H9 (cell line): Measurements from ENCODE around the gene ADAT2. TPM values are rescaled to one million over a fixed set of nuclear protein-coding genes. Genes with fewer than 3 reads are reported as not detected.

Experiments used
- DNase-seq: peaks from one replicate; pipeline ENCODE4 v3.0.0-alpha.2; 2017
- H2AFZ ChIP-seq: one replicate; pipeline ENCODE4 v1.6.1; 2013; ENCODE audit warnings: mild to moderate bottlenecking, low read length, control low read depth, moderate library complexity
- H2AK5ac ChIP-seq: 2 replicates; pipeline ENCODE4 v1.6.1; 2013; ENCODE audit warnings: low read length, control low read depth, mixed read lengths; ENCODE audit not compliant: insufficient read length
- H2BK120ac ChIP-seq: one replicate; pipeline ENCODE4 v1.6.1; 2013; ENCODE audit warnings: low read depth, mild to moderate bottlenecking, low read length, control low read depth, inconsistent platforms; ENCODE audit not compliant: poor library complexity, severe bottlenecking
- H2BK12ac ChIP-seq: 2 replicates; pipeline ENCODE4 v1.6.1; 2013; ENCODE audit warnings: low read length, control low read depth, mixed read lengths, low read depth; ENCODE audit not compliant: insufficient read length
- H2BK15ac ChIP-seq: 2 replicates; pipeline ENCODE4 v1.6.1; 2013; ENCODE audit warnings: low read depth, low read length, control low read depth
- H2BK20ac ChIP-seq: one replicate; pipeline ENCODE4 v1.6.1; 2013; ENCODE audit warnings: low read depth, mild to moderate bottlenecking, low read length, control low read depth, inconsistent platforms; ENCODE audit not compliant: poor library complexity, severe bottlenecking
- H2BK5ac ChIP-seq: 2 replicates; pipeline ENCODE4 v1.6.1; 2013; ENCODE audit warnings: low read length, control low read depth, mixed read lengths; ENCODE audit not compliant: insufficient read length
- H3K14ac ChIP-seq: 2 replicates; pipeline ENCODE4 v1.6.1; 2013; ENCODE audit warnings: low read length, control low read depth; ENCODE audit not compliant: insufficient read depth
- H3K18ac ChIP-seq: 2 replicates; pipeline ENCODE4 v1.6.1; 2013; ENCODE audit warnings: low read depth, mild to moderate bottlenecking, mixed read lengths, low read length, control low read depth; ENCODE audit not compliant: insufficient read length
- H3K23ac ChIP-seq: 2 replicates; pipeline ENCODE4 v1.6.1; 2013; ENCODE audit warnings: low read length, control low read depth, mixed read lengths, low read depth; ENCODE audit not compliant: insufficient read length
- H3K23me2 ChIP-seq: 2 replicates; pipeline ENCODE4 v1.6.1; 2013; ENCODE audit warnings: low read depth, mild to moderate bottlenecking, mixed read lengths, low read length, control low read depth; ENCODE audit not compliant: insufficient read length, poor library complexity, severe bottlenecking
- H3K27ac ChIP-seq: 2 replicates; pipeline ENCODE4 v1.5.1; 2013; ENCODE audit warnings: low read length, control low read depth, mixed read lengths, low read depth; ENCODE audit not compliant: insufficient read length
- H3K27me3 ChIP-seq: 2 replicates; pipeline ENCODE4 v1.6.1; 2013; ENCODE audit warnings: low read length, control low read depth, inconsistent platforms; ENCODE audit not compliant: insufficient read depth
- H3K4ac ChIP-seq: 2 replicates; pipeline ENCODE4 v1.6.1; 2013; ENCODE audit warnings: low read depth, mild to moderate bottlenecking, control low read depth, inconsistent platforms, low read length, moderate library complexity
- H3K4me1 ChIP-seq: 2 replicates; pipeline ENCODE4 v1.6.1; 2013; ENCODE audit warnings: low read length, control low read depth, inconsistent platforms; ENCODE audit not compliant: insufficient read depth
- H3K4me2 ChIP-seq: 2 replicates; pipeline ENCODE4 v1.6.1; 2013; ENCODE audit warnings: low read length, control low read depth, mixed read lengths; ENCODE audit not compliant: insufficient read length, insufficient read depth
- H3K56ac ChIP-seq: 2 replicates; pipeline ENCODE4 v1.6.1; 2013; ENCODE audit warnings: low read depth, mild to moderate bottlenecking, mixed read lengths, low read length, control low read depth; ENCODE audit not compliant: insufficient read length
- H3K79me1 ChIP-seq: 2 replicates; pipeline ENCODE4 v1.6.1; 2013; ENCODE audit warnings: low read depth, mild to moderate bottlenecking, moderate library complexity, low read length, control low read depth, inconsistent platforms; ENCODE audit not compliant: insufficient read depth, poor library complexity, severe bottlenecking
- H3K79me2 ChIP-seq: 2 replicates; pipeline ENCODE4 v1.6.1; 2013; ENCODE audit warnings: low read length, control low read depth, inconsistent platforms; ENCODE audit not compliant: insufficient read depth
- H3K9ac ChIP-seq: 2 replicates; pipeline ENCODE4 v1.6.1; 2013; ENCODE audit warnings: low read length, control low read depth, mixed read lengths; ENCODE audit not compliant: insufficient read length; ENCODE audit errors: extremely low read depth
- H3K9me3 ChIP-seq: one replicate; pipeline ENCODE4 v1.6.1; 2013; ENCODE audit warnings: low read depth, low read length, inconsistent platforms; ENCODE audit not compliant: control insufficient read depth
- H3T11ph ChIP-seq: one replicate; pipeline ENCODE4 v1.6.1; 2013; ENCODE audit warnings: mild to moderate bottlenecking, low read length, control low read depth, inconsistent platforms
- H4K20me1 ChIP-seq: one replicate; pipeline ENCODE4 v1.6.1; 2013; ENCODE audit not compliant: control insufficient read depth, insufficient read length, insufficient read depth
- H4K5ac ChIP-seq: 2 replicates; pipeline ENCODE4 v1.6.1; 2013; ENCODE audit warnings: low read depth, mild to moderate bottlenecking, mixed read lengths, low read length, control low read depth; ENCODE audit not compliant: insufficient read length
- H4K8ac ChIP-seq: replicated peaks from 2 replicates; pipeline ENCODE4 v1.6.1; 2013; ENCODE audit warnings: low read length, control low read depth, mixed read lengths, low read depth; ENCODE audit not compliant: insufficient read length
- H4K91ac ChIP-seq: 2 replicates; pipeline ENCODE4 v1.6.1; 2013; ENCODE audit warnings: low read depth, mild to moderate bottlenecking, moderate library complexity, mixed read lengths, low read length, control low read depth; ENCODE audit not compliant: insufficient read length
- H3K27ac Mint-ChIP-seq, 3 experiments: 2 replicates in 2 of 3; 3 replicates in 1 of 3; pipeline ENCODE4 v1.8.0; 2020 to 2021; ENCODE audit warnings: mixed read lengths in 3 of 3, mild to moderate bottlenecking in 1 of 3, moderate library complexity in 1 of 3
- H3K27me3 Mint-ChIP-seq: 2 replicates; pipeline ENCODE4 v1.8.0; 2021; ENCODE audit warnings: low read depth, mild to moderate bottlenecking, moderate library complexity, mixed read lengths
- H3K36me3 Mint-ChIP-seq, 3 experiments: 2 replicates in 2 of 3; 3 replicates in 1 of 3; pipeline ENCODE4 v1.8.0; 2020 to 2021; ENCODE audit warnings: low read depth in 3 of 3, mixed read lengths in 3 of 3; ENCODE audit not compliant: insufficient read depth in 1 of 3
- H3K4me1 Mint-ChIP-seq, 2 experiments: 2 replicates each; pipeline ENCODE4 v1.8.0; 2020; ENCODE audit warnings: mixed read lengths in 2 of 2
- H3K4me3 Mint-ChIP-seq, 2 experiments: 2 replicates in 1 of 2; 3 replicates in 1 of 2; pipeline ENCODE4 v1.8.0; 2020 to 2021; ENCODE audit warnings: mild to moderate bottlenecking in 2 of 2, mixed read lengths in 2 of 2, moderate library complexity in 1 of 2
- H3K9me3 Mint-ChIP-seq, 2 experiments: 2 replicates in 1 of 2; 3 replicates in 1 of 2; pipeline ENCODE4 v1.8.0; 2020; ENCODE audit warnings: mild to moderate bottlenecking in 2 of 2, mixed read lengths in 2 of 2, moderate library complexity in 1 of 2
- CTCF ChIP-seq: fragments of 200-600 bp; sonication (generic); conservative IDR thresholded peaks from 3 replicates; pipeline ENCODE4 v1.8.0; 2021; ENCODE audit warnings: antibody characterized with exemption, mild to moderate bottlenecking
- WGBS: extraction: QIAGEN DNeasy Blood & Tissue Kit; methylation state at CpG from one replicate; pipeline ENCODE4 v1.1.7; 2013; ENCODE audit warnings: missing lambda C conversion rate, low lambda C conversion rate, mixed read lengths; ENCODE audit not compliant: insufficient read length; ENCODE audit errors: extremely low coverage; 5-methylcytosine and 5-hydroxymethylcytosine counted together
- total RNA-seq: library from RNA; stranded (reverse); gene quantifications from 2 replicates; pipeline ENCODE4 v1.2.1, GENCODE V29; 2021

Gene ADAT2
- total RNA-seq, 1 experiment from 2014 or later, result 11.3 TPM

- H3K4ac ChIP-seq, result no peak overlapping the region
- Mint-ChIP-seq H3K27ac (no peak overlapping the region), H3K36me3 (no peaks in the 10 kb centered on the region), H3K27me3 (no peaks in the 10 kb centered on the region), H3K4me1 (peaks cover 17 to 27% of the 10 kb centered on the region in 2 experiments), H3K4me3 (no peak overlapping the region), H3K9me3 (no peaks in the 10 kb centered on the region)
- H2BK20ac ChIP-seq, result no peak overlapping the region
- no peak overlapping the region for H4K8ac ChIP-seq
- no peak overlapping the region for H3K9ac ChIP-seq
- H3K23me2 ChIP-seq, result no peaks in the 10 kb centered on the region
- no peak overlapping the region for H3K23ac ChIP-seq
- H3K18ac ChIP-seq, result no peak overlapping the region
- H3K27me3 ChIP-seq, result no peaks in the 10 kb centered on the region
- H2BK120ac ChIP-seq, result no peak overlapping the region
- H3K79me1 ChIP-seq, result no peaks in the 10 kb centered on the region
- DNase-seq, result no peak
- no peak overlapping the region for H2AFZ ChIP-seq
- H4K5ac ChIP-seq, result no peak overlapping the region
- no peak overlapping the region for H3K27ac ChIP-seq
- no peak overlapping the region for H2BK15ac ChIP-seq
- H4K91ac ChIP-seq, result no peak overlapping the region
- H3K4me2 ChIP-seq, result no peak overlapping the region
- no peak overlapping the region for H2BK12ac ChIP-seq
- H3K14ac ChIP-seq, result no peak overlapping the region
- no peaks in the 10 kb centered on the region; the same call in 1 of the 2 replicates for H3K4me1 ChIP-seq
- H3K56ac ChIP-seq, result no peak overlapping the region
- no peak for TF ChIP-seq CTCF
- WGBS, result no CpG with 5 or more reads among the region's 3 CpGs
- H4K20me1 ChIP-seq, result no peaks in the 10 kb centered on the region
- H3K9me3 ChIP-seq, result no peaks in the 10 kb centered on the region
- H2BK5ac ChIP-seq, result no peak overlapping the region
- no peak overlapping the region for H3T11ph ChIP-seq
- H3K79me2 ChIP-seq, result no peaks in the 10 kb centered on the region
- H2AK5ac ChIP-seq, result no peak overlapping the region
Measured at GRCh38 chr6:143406673-143407072, 43.8 kb downstream of the ADAT2 start.
